ENCODE data around the gene ACTG1. TPM values are rescaled to one million over a fixed set of nuclear protein-coding genes. Genes with fewer than 3 reads are reported as not detected.
A peak's percentile ranks its signal among the peaks of the same experiment; 100 is the strongest.

ACTG1 gene
- total RNA-seq, 4 donors from 2014 or later = 829 to 1,848 (median 1,550) TPM

GRCh38 chr17:81553018-81553615 is 40.5 kb upstream of the ACTG1 start:
- WGBS, 2 donors (ENCODE audit: low coverage in 1 of 2) = 0 to 20% methylated on average over 1 to 2 of the region's 19 CpGs
- TF ChIP-seq POLR2A (IDR thresholded peaks at IDR 0.05) (no peak), EP300 (IDR thresholded peaks at IDR 0.05) (no peak), POLR2AphosphoS5 (IDR thresholded peaks at IDR 0.05) (no peak), CTCF (IDR thresholded peaks at IDR 0.05) (no peak)
- H3K27ac ChIP-seq = peak overlapping the region; percentile 43 to 92 (median 90)
- peak overlapping the region; percentile 86 to 96 for H3K4me3 ChIP-seq
- H3K9me3 ChIP-seq = no peaks in the 10 kb centered on the region
- peaks cover 0 to 39% (median 14%) of the 10 kb centered on the region in 3 donors for H3K4me1 ChIP-seq
- no peaks in the 10 kb centered on the region for H3K27me3 ChIP-seq
- H3K36me3 ChIP-seq = peaks cover 0 to 46% of the 10 kb centered on the region in 2 donors
- peak; percentile 57 for ATAC-seq

GRCh38 chr17:81552244-81553017 is 39.8 kb upstream of the ACTG1 start, which contains the start of gene FAAP100:
TSS of gene FAAP100 (minus strand) at chr17:81552353. CDS start at chr17:81552330, 23 bp downstream.
- H3K27me3 ChIP-seq = no peaks in the 10 kb centered on the region
- H3K27ac ChIP-seq = peak within 1 kb of the TSS; percentile 43 to 92 (median 90)
- peaks cover 0 to 46% of the 10 kb centered on the region in 2 donors for H3K36me3 ChIP-seq
- peak within 1 kb of the TSS; percentile 86 to 96 for H3K4me3 ChIP-seq
- H3K9me3 ChIP-seq = no peaks in the 10 kb centered on the region
- WGBS, 2 donors (ENCODE audit: low coverage in 1 of 2) = no CpG with 5 or more reads among the region's 85 CpGs
- H3K4me1 ChIP-seq = peaks cover 0 to 39% (median 14%) of the 10 kb centered on the region in 3 donors
- peak; percentile 83 for ATAC-seq
- TF ChIP-seq POLR2A (IDR thresholded peaks at IDR 0.05) (peak; percentile 79 to 81), POLR2AphosphoS5 (IDR thresholded peaks at IDR 0.05) (peak; percentile 46), CTCF (IDR thresholded peaks at IDR 0.05) (peak in 1 of 4 experiments; percentile 31), EP300 (IDR thresholded peaks at IDR 0.05) (no peak)

GRCh38 chr17:81551458-81552243 is 39.1 kb upstream of the ACTG1 start:
- H3K4me3 ChIP-seq = peak overlapping the region; percentile 86 to 96
- TF ChIP-seq CTCF (IDR thresholded peaks at IDR 0.05) (no peak), EP300 (IDR thresholded peaks at IDR 0.05) (no peak), POLR2AphosphoS5 (IDR thresholded peaks at IDR 0.05) (no peak), POLR2A (IDR thresholded peaks at IDR 0.05) (no peak)
- no peaks in the 10 kb centered on the region for H3K9me3 ChIP-seq
- H3K27ac ChIP-seq = peak overlapping the region; percentile 15 to 92 (median 90)
- WGBS, 2 donors (ENCODE audit: low coverage in 1 of 2) = no CpG with 5 or more reads among the region's 69 CpGs
- no peaks in the 10 kb centered on the region for H3K27me3 ChIP-seq
- H3K36me3 ChIP-seq = peaks cover 0 to 46% of the 10 kb centered on the region in 2 donors
- peak; percentile 28 for ATAC-seq
- H3K4me1 ChIP-seq = peaks cover 0 to 39% (median 14%) of the 10 kb centered on the region in 3 donors

GRCh38 chr17:81550830-81551457 is 38.3 kb upstream of the ACTG1 start:
- H3K27ac ChIP-seq = peak overlapping the region in 1 of 4 donors; percentile 91
- no peaks in the 10 kb centered on the region for H3K9me3 ChIP-seq
- no peak for TF ChIP-seq EP300 (IDR thresholded peaks at IDR 0.05)
- no peak for TF ChIP-seq POLR2A (IDR thresholded peaks at IDR 0.05)
- TF ChIP-seq POLR2AphosphoS5 (IDR thresholded peaks at IDR 0.05) = no peak
- no peak for TF ChIP-seq CTCF (IDR thresholded peaks at IDR 0.05)
- ATAC-seq = no peak
- peak overlapping the region in 1 of 2 donors; percentile 96 for H3K4me3 ChIP-seq
- WGBS, 2 donors (ENCODE audit: low coverage in 1 of 2) = no CpG with 5 or more reads among the region's 27 CpGs
- peaks cover 0 to 39% (median 14%) of the 10 kb centered on the region in 3 donors for H3K4me1 ChIP-seq
- H3K27me3 ChIP-seq = no peaks in the 10 kb centered on the region
- peaks cover 0 to 47% of the 10 kb centered on the region in 2 donors for H3K36me3 ChIP-seq
